Measurements from ENCODE around the gene CCDC18.
"Not testable (repeated sequence)": the region's sequence is repeated elsewhere in the genome, so short reads cannot be mapped to it uniquely, and the experiment has no call there.

The CCDC18 gene

GRCh38 chr1:93215322-93215721 is 34.8 kb downstream of the CCDC18 start:
- no peak for ATAC-seq
- TF ChIP-seq ZFP30 (CRISPR knock-in tag; IDR thresholded peaks at IDR 0.05), result no peak
- TF ChIP-seq OSR1 (CRISPR knock-in tag; IDR thresholded peaks at IDR 0.05), result no peak
- no peak for TF ChIP-seq RARB (CRISPR knock-in tag; IDR thresholded peaks at IDR 0.05)
- no peak for TF ChIP-seq ZFP3 (CRISPR knock-in tag; IDR thresholded peaks at IDR 0.05)
- TF ChIP-seq PATZ1 (CRISPR knock-in tag; IDR thresholded peaks at IDR 0.05; ENCODE audit: borderline replicate concordance), result no peak
- no peak for TF ChIP-seq BACH2 (CRISPR knock-in tag; IDR thresholded peaks at IDR 0.05; ENCODE audit: borderline replicate concordance)
- TF ChIP-seq ESRRG (CRISPR knock-in tag; IDR thresholded peaks at IDR 0.05), result no peak
- no peak for TF ChIP-seq ZNF8 (CRISPR knock-in tag; IDR thresholded peaks at IDR 0.05)
- TF ChIP-seq TOX (CRISPR knock-in tag; IDR thresholded peaks at IDR 0.05; ENCODE audit: borderline replicate concordance), result no peak
- no peak for TF ChIP-seq ZNF70 (CRISPR knock-in tag; IDR thresholded peaks at IDR 0.05)

- ATAC-seq, result no peak
Observed at GRCh38 chr1:93219443-93219842, 38.9 kb downstream of the CCDC18 start.

GRCh38 chr1:93220716-93221115 is 40.2 kb downstream of the CCDC18 start:
- not testable (repeated sequence) for ATAC-seq

More at GRCh38 chr1:93219443-93219842, 38.9 kb downstream of the CCDC18 start:
- TF ChIP-seq ZC3H10 (CRISPR knock-in tag; IDR thresholded peaks at IDR 0.05) (no peak), BACH2 (CRISPR knock-in tag; IDR thresholded peaks at IDR 0.05; ENCODE audit: borderline replicate concordance) (no peak), OSR1 (CRISPR knock-in tag; IDR thresholded peaks at IDR 0.05) (no peak), POU6F1 (CRISPR knock-in tag; IDR thresholded peaks at IDR 0.05; ENCODE audit: borderline replicate concordance, low read depth) (no peak), ZNF70 (CRISPR knock-in tag; IDR thresholded peaks at IDR 0.05) (no peak), GLIS3 (CRISPR knock-in tag; IDR thresholded peaks at IDR 0.05) (no peak), ESRRG (CRISPR knock-in tag; IDR thresholded peaks at IDR 0.05) (no peak), ZFP3 (CRISPR knock-in tag; IDR thresholded peaks at IDR 0.05) (no peak), CSRNP3 (CRISPR knock-in tag; IDR thresholded peaks at IDR 0.05) (no peak), PPARA (CRISPR knock-in tag; IDR thresholded peaks at IDR 0.05; ENCODE audit: borderline replicate concordance) (no peak), ISL1 (CRISPR knock-in tag; IDR thresholded peaks at IDR 0.05) (no peak), RARB (CRISPR knock-in tag; IDR thresholded peaks at IDR 0.05) (no peak), CREB5 (CRISPR knock-in tag; IDR thresholded peaks at IDR 0.05; ENCODE audit: low read depth) (no peak), ZNF565 (CRISPR knock-in tag; conservative IDR thresholded peaks at IDR 0.05; ENCODE audit: low read depth) (no peak), TCF4 (CRISPR knock-in tag; IDR thresholded peaks at IDR 0.05; ENCODE audit: borderline replicate concordance) (no peak), TSHZ2 (CRISPR knock-in tag; IDR thresholded peaks at IDR 0.05) (no peak), SNAI2 (CRISPR knock-in tag; IDR thresholded peaks at IDR 0.05) (no peak), PATZ1 (CRISPR knock-in tag; IDR thresholded peaks at IDR 0.05; ENCODE audit: borderline replicate concordance) (no peak)
